HFFc6 (cell line): ENCODE data around the gene ITPK1. TPM values are rescaled to one million over a fixed set of nuclear protein-coding genes. Genes with fewer than 3 reads are reported as not detected.

ENCODE experiments used
- DNase-seq: peaks from one replicate; pipeline ENCODE4 v3.0.0-alpha.2; 2018
- H3K27ac Mint-ChIP-seq: 2 replicates; pipeline ENCODE4 v1.8.0; 2020; ENCODE audit warnings: mild to moderate bottlenecking, mixed read lengths
- H3K27me3 Mint-ChIP-seq: 2 replicates; pipeline ENCODE4 v1.8.0; 2021; ENCODE audit warnings: mild to moderate bottlenecking, moderate library complexity, mixed read lengths; ENCODE audit not compliant: insufficient read depth
- H3K36me3 Mint-ChIP-seq: 2 replicates; pipeline ENCODE4 v1.8.0; 2021; ENCODE audit warnings: low read depth, mixed read lengths
- H3K4me1 Mint-ChIP-seq: 2 replicates; pipeline ENCODE4 v1.8.0; 2020; ENCODE audit warnings: low read depth, mixed read lengths
- H3K4me3 Mint-ChIP-seq: 2 replicates; pipeline ENCODE4 v1.8.0; 2020; ENCODE audit warnings: mild to moderate bottlenecking, moderate library complexity, mixed read lengths
- H3K9me3 Mint-ChIP-seq: 2 replicates; pipeline ENCODE4 v1.8.0; 2020; ENCODE audit warnings: mild to moderate bottlenecking, mixed read lengths
- CTCF ChIP-seq: fragments of 200-600 bp; sonication (generic); IDR thresholded peaks from 2 replicates; pipeline ENCODE4 v1.5.0; 2021; ENCODE audit warnings: antibody characterized with exemption, mild to moderate bottlenecking
- total RNA-seq, 6 experiments: library from RNA; stranded (reverse); fragmentation: NEBNext Ultra II Directional; extraction: Animal tissue kit (Norgen Biotek cat#: 25700); gene quantifications; 2 replicates in 1 of 6; 3 replicates in 5 of 6; pipeline ENCODE4 v1.2.3, GENCODE V29; 2021

Gene ITPK1
- total RNA-seq, 6 experiments from 2014 or later = 27.3 to 38.1 (median 32.4) TPM

DNA sequence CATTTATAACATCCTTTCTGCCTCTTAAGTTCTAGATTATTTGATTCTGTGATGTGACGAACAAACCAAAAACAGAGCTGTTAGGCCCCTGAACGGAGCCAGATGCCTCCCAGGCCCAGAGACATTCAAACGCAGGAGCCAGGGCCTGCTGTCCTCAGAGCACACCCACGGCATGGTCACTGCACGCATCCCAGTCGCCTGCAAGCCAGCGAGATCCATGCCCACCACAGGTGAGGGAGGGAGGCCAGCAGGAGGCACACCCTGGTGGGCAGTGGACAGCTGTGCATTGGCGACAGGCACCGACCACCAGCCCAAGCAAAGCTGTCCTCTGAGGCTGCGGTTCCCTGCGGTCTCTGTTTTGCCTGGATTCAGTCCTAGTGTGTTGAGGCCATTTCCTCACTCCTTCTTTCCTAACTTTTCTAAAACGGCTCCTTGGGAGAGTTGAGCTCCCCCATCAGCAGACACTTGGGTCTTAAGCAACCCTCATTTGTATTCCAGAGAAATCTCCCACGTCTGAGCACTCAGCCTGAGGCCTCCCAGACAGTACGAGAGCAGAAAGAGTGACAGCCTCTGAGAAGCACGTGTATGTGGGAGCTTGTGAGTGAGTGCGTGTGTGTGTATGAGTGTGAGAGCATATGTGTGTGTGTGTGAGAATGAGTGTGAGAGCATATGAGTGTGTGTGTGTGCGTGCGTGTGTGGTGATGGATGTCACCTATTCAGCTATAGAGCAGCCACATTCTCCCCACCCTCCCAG lies 111.6 kb downstream of the ITPK1 start:
- H3K4me1 Mint-ChIP-seq = peaks cover 22% of the 10 kb centered on the region
- no peak for DNase-seq
- no peak overlapping the region for H3K27ac Mint-ChIP-seq
- no peaks in the 10 kb centered on the region for H3K36me3 Mint-ChIP-seq
- H3K9me3 Mint-ChIP-seq = no peaks in the 10 kb centered on the region
- no peak for TF ChIP-seq CTCF
- no peak overlapping the region for H3K4me3 Mint-ChIP-seq
- H3K27me3 Mint-ChIP-seq = peaks cover 2% of the 10 kb centered on the region; the same call in 1 of the 2 replicates

DNA sequence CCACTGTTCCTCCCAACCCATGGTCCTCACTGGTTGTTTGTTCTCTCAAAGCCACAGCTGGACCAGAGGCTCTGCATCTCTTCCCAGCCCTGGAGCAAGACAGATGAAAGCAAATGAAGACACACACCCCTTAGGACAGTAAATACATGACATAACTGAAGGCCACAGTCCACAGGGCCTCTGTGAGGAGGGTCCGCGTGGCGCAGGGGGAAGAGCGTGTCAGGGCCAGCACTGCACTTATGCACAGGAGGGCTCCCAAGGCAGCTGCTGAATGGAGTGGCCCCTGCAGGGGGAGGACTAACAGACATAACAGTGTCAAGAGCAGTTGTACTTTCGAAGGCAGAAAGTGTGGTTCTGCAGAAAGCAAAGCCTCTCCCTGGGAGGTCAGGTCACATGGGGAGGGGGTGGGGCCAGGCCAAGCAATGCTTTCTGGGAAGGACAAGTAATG lies 112.8 kb downstream of the ITPK1 start:
- no peak for TF ChIP-seq CTCF
- DNase-seq = no peak
- Mint-ChIP-seq H3K4me1 (peaks cover 11% of the 10 kb centered on the region), H3K4me3 (no peak overlapping the region), H3K27ac (no peak overlapping the region), H3K9me3 (no peaks in the 10 kb centered on the region), H3K36me3 (no peaks in the 10 kb centered on the region), H3K27me3 (peaks cover 2% of the 10 kb centered on the region)

DNA sequence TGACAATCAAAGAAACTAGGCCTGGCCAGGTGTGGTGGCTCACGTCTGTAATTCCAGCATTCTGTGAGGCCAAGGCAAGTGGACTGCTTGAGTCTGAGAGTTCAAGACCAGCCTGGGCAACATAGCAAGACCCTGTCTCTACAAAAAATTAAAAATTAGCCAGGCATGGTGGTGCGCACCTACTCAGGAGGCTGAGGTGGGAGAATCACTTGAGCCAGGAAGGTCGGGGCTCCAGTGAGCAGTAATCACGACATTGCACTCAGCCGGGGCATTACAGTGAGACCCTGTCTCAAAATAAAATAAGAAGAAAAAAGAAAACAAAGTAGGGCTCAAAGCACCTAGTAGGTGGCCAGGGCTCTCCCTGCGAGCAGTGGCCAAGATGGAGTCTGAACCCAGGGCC lies 113.7 kb downstream of the ITPK1 start:
- Mint-ChIP-seq H3K27me3 (peaks cover 2% of the 10 kb centered on the region), H3K27ac (no peak overlapping the region), H3K4me1 (peaks cover 4% of the 10 kb centered on the region; the same call in 1 of the 2 replicates), H3K36me3 (no peaks in the 10 kb centered on the region), H3K4me3 (no peak overlapping the region), H3K9me3 (no peaks in the 10 kb centered on the region)
- DNase-seq = no peak
- TF ChIP-seq CTCF = no peak

GRCh38 chr14:92998946-92999345 lies 116.8 kb downstream of the ITPK1 start:
- Mint-ChIP-seq H3K4me1 (no peaks in the 10 kb centered on the region), H3K4me3 (no peak overlapping the region), H3K9me3 (no peaks in the 10 kb centered on the region), H3K27ac (no peak overlapping the region), H3K36me3 (no peaks in the 10 kb centered on the region), H3K27me3 (peaks cover 2% of the 10 kb centered on the region)
- no peak for TF ChIP-seq CTCF
- DNase-seq = no peak

GRCh38 chr14:92997343-92998061 lies 118.2 kb downstream of the ITPK1 start:
- TF ChIP-seq CTCF = no peak
- Mint-ChIP-seq H3K36me3 (no peaks in the 10 kb centered on the region), H3K9me3 (no peaks in the 10 kb centered on the region), H3K27ac (no peak overlapping the region), H3K27me3 (no peaks in the 10 kb centered on the region; the same call in none of the 2 replicates), H3K4me1 (no peaks in the 10 kb centered on the region), H3K4me3 (no peak overlapping the region)
- no peak for DNase-seq
